Loucy (cell line): Measurements from ENCODE around the gene ZKSCAN8.
A peak's percentile ranks its signal among the peaks of the same experiment; 100 is the strongest.

Source experiments
- H2AFZ ChIP-seq: fragments of 200-600 bp; sonication (generic); 2 replicates; pipeline ENCODE4 v1.6.0; 2016; ENCODE audit warnings: antibody characterized with exemption, mild to moderate bottlenecking, low read length, moderate library complexity
- H3F3A ChIP-seq: fragments of 200-600 bp; 2 replicates; pipeline ENCODE4 v1.6.0; 2016; ENCODE audit warnings: antibody characterized with exemption, low read depth, mild to moderate bottlenecking
- H3K27me3 ChIP-seq: fragments of 200-600 bp; sonication (generic); 2 replicates; pipeline ENCODE4 v1.6.1; 2014; ENCODE audit warnings: low read length, mild to moderate bottlenecking; ENCODE audit not compliant: insufficient read depth, poor library complexity, severe bottlenecking
- H3K36me3 ChIP-seq: fragments of 200-600 bp; sonication (generic); 2 replicates; pipeline ENCODE4 v1.6.1; 2016; ENCODE audit warnings: low read length; ENCODE audit not compliant: insufficient read depth
- H3K4me1 ChIP-seq: fragments of 200-600 bp; sonication (generic); 2 replicates; pipeline ENCODE4 v1.5.1; 2014; ENCODE audit warnings: low read length, mild to moderate bottlenecking; ENCODE audit not compliant: insufficient read depth, poor library complexity, severe bottlenecking
- H3K4me2 ChIP-seq: fragments of 200-600 bp; sonication (generic); 2 replicates; pipeline ENCODE4 v1.6.0; 2014; ENCODE audit warnings: antibody characterized with exemption, low read length, low read depth, mild to moderate bottlenecking; ENCODE audit not compliant: poor library complexity, severe bottlenecking
- H3K4me3 ChIP-seq: fragments of 200-600 bp; sonication (generic); 2 replicates; pipeline ENCODE4 v1.5.1; 2014; ENCODE audit warnings: low read length, mild to moderate bottlenecking, mixed read lengths; ENCODE audit not compliant: poor library complexity, severe bottlenecking
- H3K79me2 ChIP-seq: fragments of 200-600 bp; sonication (generic); 2 replicates; pipeline ENCODE4 v1.6.1; 2014; ENCODE audit warnings: low read length; ENCODE audit not compliant: insufficient read depth
- H3K9ac ChIP-seq: fragments of 200-600 bp; sonication (generic); 2 replicates; pipeline ENCODE4 v1.6.0; 2014; ENCODE audit warnings: mild to moderate bottlenecking, low read depth, low read length, moderate library complexity; ENCODE audit not compliant: poor library complexity, severe bottlenecking
- H3K9me2 ChIP-seq: fragments of 200-600 bp; sonication (generic); replicated peaks from 2 replicates; pipeline ENCODE4 v1.6.1; 2016; ENCODE audit warnings: low read depth, low read length, mixed read lengths
- H3K9me3 ChIP-seq: fragments of 200-600 bp; sonication (generic); 2 replicates; pipeline ENCODE4 v1.6.1; 2014; ENCODE audit warnings: mild to moderate bottlenecking, antibody characterized with exemption, low read length, low read depth; ENCODE audit not compliant: insufficient read depth
- H4K20me1 ChIP-seq: fragments of 200-600 bp; sonication (generic); 2 replicates; pipeline ENCODE4 v1.6.0; 2014; ENCODE audit warnings: antibody characterized with exemption, low read length, mild to moderate bottlenecking; ENCODE audit not compliant: insufficient read depth, poor library complexity, severe bottlenecking
- CTCF ChIP-seq: fragments of 200-600 bp; sonication (generic); conservative IDR thresholded peaks from 2 replicates; pipeline ENCODE4 v1.5.1; 2014; ENCODE audit warnings: mild to moderate bottlenecking, antibody characterized with exemption, low read length
- EZH2phosphoT487 ChIP-seq: fragments of 200-600 bp; IDR thresholded peaks from 2 replicates; pipeline ENCODE4 v1.6.1; 2018; ENCODE audit warnings: antibody characterized with exemption, mild to moderate bottlenecking, moderate library complexity, borderline replicate concordance

The ZKSCAN8 gene

GRCh38 chr6:28125401-28125800 lies 16.3 kb upstream of the ZKSCAN8 start:
- Histone ChIP-seq H3K36me3 (peaks cover 22% of the 10 kb centered on the region; the same call in 1 of the 2 replicates), H2AFZ (no peak overlapping the region), H3K4me1 (peaks cover 42% of the 10 kb centered on the region), H4K20me1 (peaks cover 37% of the 10 kb centered on the region), H3K9me2 (no peaks in the 10 kb centered on the region), H3F3A (no peaks in the 10 kb centered on the region), H3K27me3 (no peaks in the 10 kb centered on the region), H3K4me3 (peak overlapping the region; percentile 89), H3K4me2 (peak overlapping the region; percentile 79), H3K9ac (peak overlapping the region; percentile 70), H3K79me2 (peaks cover 75% of the 10 kb centered on the region), H3K9me3 (no peaks in the 10 kb centered on the region)
- TF ChIP-seq CTCF = no peak
- TF ChIP-seq EZH2phosphoT487 = no peak

- H3K9ac ChIP-seq = peak overlapping the region; percentile 22
- peak overlapping the region; percentile 96 for H3K4me3 ChIP-seq
- no peaks in the 10 kb centered on the region for H3K9me3 ChIP-seq
- no peaks in the 10 kb centered on the region for H3K27me3 ChIP-seq
- H3F3A ChIP-seq = no peaks in the 10 kb centered on the region
- no peak overlapping the region for H2AFZ ChIP-seq
- no peaks in the 10 kb centered on the region for H3K9me2 ChIP-seq
- peaks cover 90% of the 10 kb centered on the region for H3K79me2 ChIP-seq
- TF ChIP-seq CTCF (peak; percentile 65), EZH2phosphoT487 (no peak)
- peaks cover 25% of the 10 kb centered on the region for H4K20me1 ChIP-seq
- peaks cover 7% of the 10 kb centered on the region; the same call in 1 of the 2 replicates for H3K36me3 ChIP-seq
- peak overlapping the region; percentile 77 for H3K4me2 ChIP-seq
- peaks cover 53% of the 10 kb centered on the region for H3K4me1 ChIP-seq
Observed at GRCh38 chr6:28134015-28134414, 7.7 kb upstream of the ZKSCAN8 start.

- Histone ChIP-seq H3K36me3 (peaks cover 1% of the 10 kb centered on the region; the same call in 1 of the 2 replicates), H3K27me3 (no peaks in the 10 kb centered on the region), H3K4me1 (peaks cover 52% of the 10 kb centered on the region), H3K9ac (peak overlapping the region; percentile 22), H2AFZ (no peak overlapping the region), H3K4me3 (peak overlapping the region; percentile 96), H3K79me2 (peaks cover 83% of the 10 kb centered on the region), H3K4me2 (peak overlapping the region; percentile 77), H3K9me3 (no peaks in the 10 kb centered on the region), H3F3A (no peaks in the 10 kb centered on the region), H3K9me2 (no peaks in the 10 kb centered on the region), H4K20me1 (peaks cover 22% of the 10 kb centered on the region)
- no peak for TF ChIP-seq CTCF
- TF ChIP-seq EZH2phosphoT487 = no peak
Observed at GRCh38 chr6:28134716-28135115, 7.0 kb upstream of the ZKSCAN8 start.
